Astrocyte (in vitro differentiated cells and primary cell): ENCODE measurements around the gene GBX1. TPM values are rescaled to one million over a fixed set of nuclear protein-coding genes. Genes with fewer than 3 reads are reported as not detected.

Experiments used
- DNase-seq: peaks from one replicate; pipeline ENCODE4 v3.0.0-alpha.2; 2010; ENCODE audit warnings: low read depth
- FAIRE-seq: peaks from 2 replicates; lab custom pipeline; 2011; peaks lifted over from hg19 to GRCh38; lab: Jason Lieb, UNC
- H2AFZ ChIP-seq: 2 replicates; pipeline ENCODE4 v1.6.0; 2012; ENCODE audit warnings: low read depth, low read length, inconsistent platforms
- H3K27ac ChIP-seq: 2 replicates; pipeline ENCODE4 v1.5.1; 2011; ENCODE audit warnings: low read depth, low read length, inconsistent platforms
- H3K27me3 ChIP-seq: 2 replicates; pipeline ENCODE4 v1.6.0; 2011; ENCODE audit warnings: low read length, inconsistent platforms; ENCODE audit not compliant: insufficient read depth
- H3K36me3 ChIP-seq: 2 replicates; pipeline ENCODE4 v1.5.1; 2011; ENCODE audit warnings: low read length, inconsistent platforms; ENCODE audit not compliant: insufficient read depth
- H3K4me1 ChIP-seq: 2 replicates; pipeline ENCODE4 v1.5.1; 2011; ENCODE audit warnings: low read length, inconsistent platforms; ENCODE audit not compliant: insufficient read depth
- H3K4me2 ChIP-seq: 2 replicates; pipeline ENCODE4 v1.6.0; 2012; ENCODE audit warnings: low read length, inconsistent platforms
- H3K4me3 ChIP-seq: 2 replicates; pipeline ENCODE4 v1.5.1; 2011; ENCODE audit warnings: low read depth, mild to moderate bottlenecking, low read length, inconsistent platforms; ENCODE audit not compliant: insufficient read depth
- H3K79me2 ChIP-seq: 2 replicates; pipeline ENCODE4 v1.6.0; 2012; ENCODE audit warnings: mild to moderate bottlenecking, low read length, inconsistent platforms; ENCODE audit not compliant: insufficient read depth
- H3K9ac ChIP-seq: 2 replicates; pipeline ENCODE4 v1.6.0; 2012; ENCODE audit warnings: mild to moderate bottlenecking, low read length, inconsistent platforms
- H3K9me3 ChIP-seq: 2 replicates; pipeline ENCODE4 v1.5.1; 2012; ENCODE audit warnings: low read depth, mild to moderate bottlenecking, low read length, inconsistent platforms; ENCODE audit not compliant: insufficient read depth
- H4K20me1 ChIP-seq: 2 replicates; pipeline ENCODE4 v1.6.0; 2012; ENCODE audit warnings: low read length, inconsistent platforms; ENCODE audit not compliant: insufficient read depth
- H3K27ac Mint-ChIP-seq: one replicate; pipeline ENCODE4 v1.8.0; 2021; ENCODE audit warnings: mild to moderate bottlenecking, mixed read lengths; ENCODE audit not compliant: unreplicated experiment
- H3K27me3 Mint-ChIP-seq: one replicate; pipeline ENCODE4 v1.8.0; 2021; ENCODE audit warnings: low read depth, mixed read lengths; ENCODE audit not compliant: unreplicated experiment
- H3K36me3 Mint-ChIP-seq: one replicate; pipeline ENCODE4 v1.8.0; 2021; ENCODE audit warnings: low read depth, mixed read lengths; ENCODE audit not compliant: unreplicated experiment
- H3K4me1 Mint-ChIP-seq: one replicate; pipeline ENCODE4 v1.8.0; 2021; ENCODE audit warnings: low read depth, mixed read lengths; ENCODE audit not compliant: unreplicated experiment
- H3K4me3 Mint-ChIP-seq: one replicate; pipeline ENCODE4 v1.8.0; 2021; ENCODE audit warnings: mild to moderate bottlenecking, moderate library complexity, mixed read lengths; ENCODE audit not compliant: unreplicated experiment
- H3K9me3 Mint-ChIP-seq: one replicate; pipeline ENCODE4 v1.8.0; 2021; ENCODE audit warnings: mild to moderate bottlenecking, mixed read lengths; ENCODE audit not compliant: unreplicated experiment
- CTCF ChIP-seq: IDR thresholded peaks from 2 replicates; pipeline ENCODE4 v1.5.1; 2011; ENCODE audit warnings: low read depth, mild to moderate bottlenecking, inconsistent platforms, low read length, moderate library complexity; ENCODE audit not compliant: insufficient read depth
- EZH2 ChIP-seq: IDR thresholded peaks from 2 replicates; pipeline ENCODE4 v1.6.1; 2012; ENCODE audit warnings: mild to moderate bottlenecking, low read length, inconsistent platforms; ENCODE audit not compliant: insufficient read depth
- total RNA-seq: library from RNA; stranded (reverse); gene quantifications from 2 replicates; pipeline ENCODE4 v1.2.1, GENCODE V29; 2021

GBX1 gene
- total RNA-seq, 1 donor from 2014 or later = not detected

- no peak overlapping the region for H3K27ac ChIP-seq
- Mint-ChIP-seq H3K4me3 (no peak overlapping the region), H3K36me3 (no peaks in the 10 kb centered on the region), H3K27me3 (peaks cover 80% of the 10 kb centered on the region), H3K9me3 (peaks cover 5% of the 10 kb centered on the region), H3K4me1 (no peaks in the 10 kb centered on the region), H3K27ac (no peak overlapping the region)
- H4K20me1 ChIP-seq = no peaks in the 10 kb centered on the region
- no peaks in the 10 kb centered on the region for H3K79me2 ChIP-seq
- H3K9ac ChIP-seq = no peak overlapping the region
- no peak overlapping the region for H3K4me2 ChIP-seq
- H3K27me3 ChIP-seq = peaks cover 27% of the 10 kb centered on the region
- no peaks in the 10 kb centered on the region for H3K36me3 ChIP-seq
- no peak overlapping the region for H3K4me3 ChIP-seq
- DNase-seq (no peak), FAIRE-seq (no peak)
- H3K4me1 ChIP-seq = no peaks in the 10 kb centered on the region
- TF ChIP-seq CTCF (no peak), EZH2 (no peak)
- no peak overlapping the region for H2AFZ ChIP-seq
- no peaks in the 10 kb centered on the region for H3K9me3 ChIP-seq
Measured at GRCh38 chr7:151177310-151177709, 9.8 kb upstream of the GBX1 start.

- H2AFZ ChIP-seq = no peak overlapping the region
- no peaks in the 10 kb centered on the region for H4K20me1 ChIP-seq
- FAIRE-seq = no peak
- TF ChIP-seq EZH2 = no peak
- TF ChIP-seq CTCF = no peak
- H3K4me2 ChIP-seq = no peak overlapping the region
- H3K4me3 Mint-ChIP-seq = no peak overlapping the region
- no peaks in the 10 kb centered on the region for H3K4me1 Mint-ChIP-seq
- peaks cover 83% of the 10 kb centered on the region for H3K27me3 Mint-ChIP-seq
- no peaks in the 10 kb centered on the region for H3K79me2 ChIP-seq
- no peaks in the 10 kb centered on the region for H3K36me3 Mint-ChIP-seq
- peaks cover 2% of the 10 kb centered on the region for H3K9me3 Mint-ChIP-seq
- H3K36me3 ChIP-seq = no peaks in the 10 kb centered on the region
- H3K27ac ChIP-seq = no peak overlapping the region
- no peaks in the 10 kb centered on the region for H3K4me1 ChIP-seq
- H3K9ac ChIP-seq = no peak overlapping the region
- no peak for DNase-seq
- H3K4me3 ChIP-seq = no peak overlapping the region
- H3K9me3 ChIP-seq = no peaks in the 10 kb centered on the region
- no peak overlapping the region for H3K27ac Mint-ChIP-seq
- H3K27me3 ChIP-seq = peaks cover 28% of the 10 kb centered on the region
Measured at GRCh38 chr7:151176401-151176800, 8.9 kb upstream of the GBX1 start.

GRCh38 chr7:151175793-151176311 is 8.4 kb upstream of the GBX1 start:
- Histone ChIP-seq H3K36me3 (no peaks in the 10 kb centered on the region), H3K27ac (no peak overlapping the region), H4K20me1 (no peaks in the 10 kb centered on the region), H3K4me3 (no peak overlapping the region), H3K4me2 (no peak overlapping the region), H2AFZ (no peak overlapping the region), H3K9me3 (no peaks in the 10 kb centered on the region), H3K79me2 (no peaks in the 10 kb centered on the region), H3K9ac (no peak overlapping the region), H3K4me1 (no peaks in the 10 kb centered on the region), H3K27me3 (peaks cover 32% of the 10 kb centered on the region)
- DNase-seq = no peak
- peaks cover 2% of the 10 kb centered on the region for H3K9me3 Mint-ChIP-seq
- no peaks in the 10 kb centered on the region for H3K36me3 Mint-ChIP-seq
- FAIRE-seq = no peak
- H3K27me3 Mint-ChIP-seq = peaks cover 88% of the 10 kb centered on the region
- no peak overlapping the region for H3K27ac Mint-ChIP-seq
- no peak for TF ChIP-seq EZH2
- H3K4me1 Mint-ChIP-seq = no peaks in the 10 kb centered on the region
- H3K4me3 Mint-ChIP-seq = no peak overlapping the region
